ENCODE results near the gene PLA2G2A. TPM values are rescaled to one million over a fixed set of nuclear protein-coding genes. Genes with fewer than 3 reads are reported as not detected.

Gene PLA2G2A
- total and polyA plus RNA-seq, 2 of the 8 experiments (the other 6 are each of a cell fraction or from before 2014, with no cell fraction given) = 0.69 to 3.7 TPM

GRCh38 chr1:19969898-19970660, 9.3 kb downstream of the PLA2G2A start (continued):
- no peak for TF ChIP-seq SP2 (IDR thresholded peaks at IDR 0.05; ENCODE audit: low read length)
